Neural cell (in vitro differentiated cells): ENCODE data around the gene NTSR2. TPM values are rescaled to one million over a fixed set of nuclear protein-coding genes. Genes with fewer than 3 reads are reported as not detected.

ENCODE experiments used
- H2AFZ ChIP-seq: fragments of 200-600, 300-800 bp; sonication (generic), shearing (Covaris generic); 2 replicates; pipeline ENCODE4 v1.6.0; 2014; ENCODE audit warnings: low read depth, mild to moderate bottlenecking, antibody characterized with exemption, low read length, moderate library complexity
- H3F3A ChIP-seq: fragments of 200-600 bp; shearing (Covaris generic); 2 replicates; pipeline ENCODE4 v1.6.1; 2016; ENCODE audit warnings: mild to moderate bottlenecking, moderate library complexity, mixed read lengths, antibody characterized with exemption, low read length; ENCODE audit not compliant: insufficient read depth, poor library complexity, severe bottlenecking
- H3K27ac ChIP-seq: fragments of 200-600, 300-800 bp; sonication (generic), shearing (Covaris generic); 2 replicates; pipeline ENCODE4 v1.5.1; 2014; ENCODE audit warnings: mild to moderate bottlenecking, low read length, moderate library complexity
- H3K27me3 ChIP-seq: fragments of 300-800, 200-600 bp; sonication (generic), shearing (Covaris generic); 2 replicates; pipeline ENCODE4 v1.6.0; 2014; ENCODE audit warnings: mild to moderate bottlenecking, low read depth, low read length, moderate library complexity; ENCODE audit not compliant: insufficient read depth
- H3K36me3 ChIP-seq: fragments of 300-800, 200-600 bp; sonication (generic), shearing (Covaris generic); 2 replicates; pipeline ENCODE4 v1.5.1; 2014; ENCODE audit warnings: mild to moderate bottlenecking, antibody characterized with exemption, low read length, moderate library complexity; ENCODE audit not compliant: insufficient read depth
- H3K4me2 ChIP-seq: fragments of 300-800, 200-600 bp; sonication (generic), shearing (Covaris generic); 2 replicates; pipeline ENCODE4 v1.6.0; 2014; ENCODE audit warnings: mild to moderate bottlenecking, low read length
- H3K4me3 ChIP-seq: fragments of 300-800, 200-600 bp; sonication (generic), shearing (Covaris generic); 2 replicates; pipeline ENCODE4 v1.5.1; 2014; ENCODE audit warnings: mild to moderate bottlenecking, low read length, moderate library complexity
- H3K79me2 ChIP-seq: fragments of 200-600 bp; shearing (Covaris generic); replicated peaks from 2 replicates; pipeline ENCODE4 v1.6.0; 2014; ENCODE audit warnings: mild to moderate bottlenecking, low read length, moderate library complexity; ENCODE audit not compliant: insufficient read depth
- H3K9ac ChIP-seq: fragments of 300-800, 200-600 bp; sonication (generic), shearing (Covaris generic); 2 replicates; pipeline ENCODE4 v1.6.1; 2016; ENCODE audit warnings: mild to moderate bottlenecking, low read length, mixed read lengths
- H3K9me2 ChIP-seq: fragments of 200-600 bp; shearing (Covaris generic); 2 replicates; pipeline ENCODE4 v1.6.1; 2016; ENCODE audit warnings: mild to moderate bottlenecking, low read length, mixed read lengths; ENCODE audit not compliant: insufficient read depth
- H3K9me3 ChIP-seq: fragments of 200-600, 300-800 bp; sonication (generic), shearing (Covaris generic); 2 replicates; pipeline ENCODE4 v1.6.1; 2016; ENCODE audit warnings: mild to moderate bottlenecking, mixed run types, low read length, moderate library complexity, mixed read lengths
- H4K20me1 ChIP-seq: fragments of 200-600 bp; shearing (Covaris generic); 2 replicates; pipeline ENCODE4 v1.6.1; 2016; ENCODE audit warnings: mild to moderate bottlenecking, mixed run types; ENCODE audit not compliant: insufficient read depth
- CTCF ChIP-seq: fragments of 450-650 bp; IDR thresholded peaks from 2 replicates; pipeline ENCODE4 v1.5.1; 2014; ENCODE audit warnings: antibody characterized with exemption, mild to moderate bottlenecking, moderate library complexity; ENCODE audit not compliant: poor library complexity, severe bottlenecking
- EP300 ChIP-seq: fragments of 450-650 bp; conservative IDR thresholded peaks from 2 replicates; pipeline ENCODE4 v1.6.1; 2014; ENCODE audit warnings: antibody characterized with exemption, mild to moderate bottlenecking, moderate library complexity; ENCODE audit not compliant: poor library complexity, severe bottlenecking
- EZH2 ChIP-seq: fragments of 200-600, 300-800 bp; shearing (Covaris generic), sonication (generic); IDR thresholded peaks from 2 replicates; pipeline ENCODE4 v1.6.1; 2014; ENCODE audit warnings: antibody characterized with exemption, low read length, borderline replicate concordance, mild to moderate bottlenecking; ENCODE audit not compliant: insufficient read depth, poor library complexity, severe bottlenecking
- MXI1 ChIP-seq: fragments of 450-650 bp; conservative IDR thresholded peaks from 2 replicates; pipeline ENCODE4 v1.6.1; 2014; ENCODE audit warnings: antibody characterized with exemption, mild to moderate bottlenecking; ENCODE audit not compliant: poor library complexity, severe bottlenecking
- POLR2AphosphoS5 ChIP-seq: IDR thresholded peaks from 2 replicates; pipeline ENCODE4 v1.6.1; 2012
- RAD21 ChIP-seq: fragments of 450-650 bp; conservative IDR thresholded peaks from 2 replicates; pipeline ENCODE4 v1.6.1; 2014; ENCODE audit warnings: antibody characterized with exemption, mild to moderate bottlenecking, moderate library complexity
- REST ChIP-seq: IDR thresholded peaks from 2 replicates; pipeline ENCODE4 v1.6.1; 2012; ENCODE audit warnings: borderline replicate concordance
- SMC3 ChIP-seq: fragments of 450-650 bp; conservative IDR thresholded peaks from 2 replicates; pipeline ENCODE4 v1.6.1; 2014; ENCODE audit warnings: antibody characterized with exemption, mild to moderate bottlenecking, moderate library complexity; ENCODE audit not compliant: poor library complexity
- TAF1 ChIP-seq: IDR thresholded peaks from 2 replicates; pipeline ENCODE4 v1.6.1; 2012; ENCODE audit warnings: low read depth
- polyA plus RNA-seq: library from polyadenylated mRNA; depleted of rRNA; stranded (reverse); fragments of >200 nt; gene quantifications from 2 replicates; pipeline ENCODE4 v1.2.3, GENCODE V29; 2014

Gene NTSR2
- polyA plus RNA-seq, 1 donor from 2014 or later, result not detected

- Histone ChIP-seq H3K9ac (no peak overlapping the region), H3K36me3 (peaks cover 2% of the 10 kb centered on the region)
- no peak for TF ChIP-seq EZH2
- no peak for TF ChIP-seq POLR2AphosphoS5
- no peak for TF ChIP-seq RAD21
- no peak for TF ChIP-seq EP300
- no peak for TF ChIP-seq REST
- no peak for TF ChIP-seq SMC3
- no peak for TF ChIP-seq CTCF
- TF ChIP-seq MXI1, result no peak
- TF ChIP-seq TAF1, result no peak
These were observed 32.4 kb downstream of the NTSR2 start for GRCh38 chr2:11637546-11637945.

GRCh38 chr2:11636593-11637295 is 33.3 kb downstream of the NTSR2 start:
- no peaks in the 10 kb centered on the region for H3K9me3 ChIP-seq
- H3K27me3 ChIP-seq, result no peaks in the 10 kb centered on the region
- no peak for TF ChIP-seq EP300
- no peak for TF ChIP-seq POLR2AphosphoS5
- TF ChIP-seq RAD21, result no peak
- TF ChIP-seq TAF1, result no peak
- no peaks in the 10 kb centered on the region for H3K79me2 ChIP-seq
- H3K36me3 ChIP-seq, result no peaks in the 10 kb centered on the region
- H3K4me3 ChIP-seq, result no peak overlapping the region
- no peak overlapping the region for H3K27ac ChIP-seq
- no peak overlapping the region for H3K4me2 ChIP-seq
- H2AFZ ChIP-seq, result no peak overlapping the region
- no peaks in the 10 kb centered on the region for H3K9me2 ChIP-seq
- no peaks in the 10 kb centered on the region for H3F3A ChIP-seq
- H4K20me1 ChIP-seq, result no peaks in the 10 kb centered on the region
- H3K9ac ChIP-seq, result no peak overlapping the region

More at GRCh38 chr2:11637546-11637945, 32.4 kb downstream of the NTSR2 start:
- no peaks in the 10 kb centered on the region for H3K9me3 ChIP-seq
- no peaks in the 10 kb centered on the region for H3F3A ChIP-seq
- H3K4me3 ChIP-seq, result no peak overlapping the region
- no peaks in the 10 kb centered on the region for H4K20me1 ChIP-seq
- no peak overlapping the region for H3K27ac ChIP-seq
- H3K9me2 ChIP-seq, result no peaks in the 10 kb centered on the region
- H3K79me2 ChIP-seq, result no peaks in the 10 kb centered on the region
- no peak overlapping the region for H2AFZ ChIP-seq
- no peak overlapping the region for H3K4me2 ChIP-seq
- no peaks in the 10 kb centered on the region for H3K27me3 ChIP-seq
